Activated naive CD8-positive, alpha-beta T cell treated with anti-CD3 and anti-CD28 coated beads, Interleukin-2, amount 50 U/mL, for 16 hours (primary cell): ENCODE results near the gene CAGE1.

Experiments
- DNase-seq: peaks from one replicate; pipeline ENCODE4 v3.0.0-alpha.2; 2020; ENCODE audit warnings: low read depth, low spot score

CAGE1 gene

GRCh38 chr6:7311917-7312615 is 77.5 kb downstream of the CAGE1 start:
- no peak for DNase-seq

- no peak for DNase-seq
Measured at GRCh38 chr6:7311176-7311575, 78.4 kb downstream of the CAGE1 start.

GRCh38 chr6:7309050-7309449 is 80.5 kb downstream of the CAGE1 start:
- DNase-seq: no peak

GRCh38 chr6:7307533-7307932 is 82.0 kb downstream of the CAGE1 start:
- DNase-seq: no peak

GRCh38 chr6:7304821-7305220 is 84.7 kb downstream of the CAGE1 start:
- DNase-seq: no peak

GRCh38 chr6:7301702-7302101 is 87.8 kb downstream of the CAGE1 start:
- DNase-seq: no peak

- DNase-seq: no peak
Measured at GRCh38 chr6:7300926-7301325, 88.6 kb downstream of the CAGE1 start.

- DNase-seq: no peak
Measured at GRCh38 chr6:7298113-7298512, 91.4 kb downstream of the CAGE1 start.

GRCh38 chr6:7296602-7297001 is 92.9 kb downstream of the CAGE1 start:
- DNase-seq: no peak

- DNase-seq: no peak
Measured at GRCh38 chr6:7295916-7296315, 93.6 kb downstream of the CAGE1 start.

- no peak for DNase-seq
Measured at GRCh38 chr6:7292596-7293255, 96.8 kb downstream of the CAGE1 start.

- DNase-seq: no peak
Measured at GRCh38 chr6:7290079-7290478, 99.5 kb downstream of the CAGE1 start.

- no peak for DNase-seq
Measured at GRCh38 chr6:7285416-7285815, 104.1 kb downstream of the CAGE1 start.

- no peak for DNase-seq
Measured at GRCh38 chr6:7283676-7284075, 105.9 kb downstream of the CAGE1 start.

- DNase-seq: no peak
Measured at GRCh38 chr6:7282097-7282906, 107.2 kb downstream of the CAGE1 start.
